ENCODE data around the gene SCN2A.

The SCN2A gene

DNA sequence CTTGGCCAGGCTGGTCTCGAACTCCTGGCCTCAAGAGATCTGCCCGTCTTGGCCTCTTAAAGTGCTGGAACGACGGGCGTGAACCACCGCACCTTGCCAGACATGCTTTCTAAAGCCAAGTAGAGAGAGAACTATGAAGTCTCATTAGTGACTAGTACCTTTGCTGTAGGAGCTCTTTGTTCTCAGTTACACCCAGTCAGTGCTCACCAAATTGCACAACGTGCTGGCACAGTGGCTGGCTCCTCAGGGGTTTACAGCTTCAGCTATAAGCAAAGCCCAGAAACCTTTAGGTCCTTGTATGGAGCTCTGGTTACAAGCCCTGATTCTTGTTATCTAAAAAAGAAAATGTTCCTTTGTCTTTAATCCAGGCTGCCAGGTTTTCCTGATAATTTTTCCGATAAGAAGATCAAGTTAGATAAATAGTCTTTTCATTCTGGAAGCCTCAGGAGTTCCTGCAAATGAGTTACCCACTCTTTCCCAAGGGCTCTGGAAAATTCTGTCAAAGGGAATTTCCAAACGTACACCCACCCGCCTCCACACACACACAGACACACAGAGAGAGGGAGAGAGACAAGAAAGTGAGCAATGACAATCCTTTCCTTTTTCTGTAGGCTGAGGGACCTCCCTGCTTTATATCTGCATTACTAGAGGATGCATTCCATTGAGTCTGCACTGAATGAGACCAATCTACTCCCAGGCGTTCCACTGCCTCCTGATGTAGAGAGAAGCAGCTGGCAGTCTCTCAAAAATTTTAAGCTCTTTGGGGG is 130.1 kb downstream of the SCN2A start:
- no peaks in the 10 kb centered on the region for H3K27me3 ChIP-seq (ENCODE audit: insufficient read depth, insufficient read length)

DNA sequence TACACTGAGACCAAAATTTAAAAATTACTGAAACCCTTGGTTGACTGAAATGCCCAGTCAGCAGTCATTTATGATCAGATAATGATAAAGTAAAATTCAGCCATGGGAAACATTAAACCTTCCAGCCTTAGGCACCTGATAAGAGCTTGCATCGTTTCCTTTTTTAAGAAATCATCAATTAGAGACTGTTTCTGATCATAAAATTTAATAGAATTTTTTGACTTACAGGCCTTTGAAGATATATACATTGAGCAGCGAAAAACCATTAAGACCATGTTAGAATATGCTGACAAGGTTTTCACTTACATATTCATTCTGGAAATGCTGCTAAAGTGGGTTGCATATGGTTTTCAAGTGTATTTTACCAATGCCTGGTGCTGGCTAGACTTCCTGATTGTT is 130.7 kb downstream of the SCN2A start:
- Histone ChIP-seq H3K9ac (ENCODE audit: insufficient read length, low read depth) (no peak overlapping the region), H3K4me3 (ENCODE audit: insufficient read length, low read depth) (no peak overlapping the region), H3K9me3 (ENCODE audit: insufficient read depth, low read length) (no peaks in the 10 kb centered on the region), H3K36me3 (ENCODE audit: insufficient read depth, insufficient read length, low read length) (no peaks in the 10 kb centered on the region), H3K27me3 (ENCODE audit: insufficient read depth, insufficient read length) (no peaks in the 10 kb centered on the region), H3K4me1 (ENCODE audit: insufficient read depth, insufficient read length) (no peaks in the 10 kb centered on the region)
- no peak for DNase-seq (ENCODE audit: low read depth, low spot score)
- TF ChIP-seq ZNF274 (IDR thresholded peaks at IDR 0.05; ENCODE audit: low read depth, low read length) (no peak), SUZ12 (IDR thresholded peaks at IDR 0.05; ENCODE audit: extremely low read depth, insufficient read depth, insufficient read length) (no peak), YY1 (IDR thresholded peaks at IDR 0.05; ENCODE audit: insufficient read depth, insufficient read length) (no peak)

More for the DNA sequence above, 130.1 kb downstream of the SCN2A start:
- no peak overlapping the region for H3K9ac ChIP-seq (ENCODE audit: insufficient read length, low read depth)
- H3K9me3 ChIP-seq (ENCODE audit: insufficient read depth, low read length) = no peaks in the 10 kb centered on the region
- no peak for TF ChIP-seq ZNF274 (IDR thresholded peaks at IDR 0.05; ENCODE audit: low read depth, low read length)
- no peak for TF ChIP-seq SUZ12 (IDR thresholded peaks at IDR 0.05; ENCODE audit: extremely low read depth, insufficient read depth, insufficient read length)
- TF ChIP-seq YY1 (IDR thresholded peaks at IDR 0.05; ENCODE audit: insufficient read depth, insufficient read length) = no peak
- H3K36me3 ChIP-seq (ENCODE audit: insufficient read depth, insufficient read length, low read length) = no peaks in the 10 kb centered on the region
- peak; percentile 27 for DNase-seq (ENCODE audit: low read depth, low spot score)
- H3K4me3 ChIP-seq (ENCODE audit: insufficient read length, low read depth) = no peak overlapping the region
- H3K4me1 ChIP-seq (ENCODE audit: insufficient read depth, insufficient read length) = no peaks in the 10 kb centered on the region

GRCh38 chr2:165371356-165371755 is 132.1 kb downstream of the SCN2A start:
- no peak overlapping the region for H3K9ac ChIP-seq (ENCODE audit: insufficient read length, low read depth)
- H3K27me3 ChIP-seq (ENCODE audit: insufficient read depth, insufficient read length) = no peaks in the 10 kb centered on the region
- no peaks in the 10 kb centered on the region for H3K36me3 ChIP-seq (ENCODE audit: insufficient read depth, insufficient read length, low read length)
- H3K4me1 ChIP-seq (ENCODE audit: insufficient read depth, insufficient read length) = no peaks in the 10 kb centered on the region
- no peaks in the 10 kb centered on the region for H3K9me3 ChIP-seq (ENCODE audit: insufficient read depth, low read length)
- TF ChIP-seq SUZ12 (IDR thresholded peaks at IDR 0.05; ENCODE audit: extremely low read depth, insufficient read depth, insufficient read length) (no peak), ZNF274 (IDR thresholded peaks at IDR 0.05; ENCODE audit: low read depth, low read length) (no peak), YY1 (IDR thresholded peaks at IDR 0.05; ENCODE audit: insufficient read depth, insufficient read length) (no peak)
- no peak for DNase-seq (ENCODE audit: low read depth, low spot score)
- H3K4me3 ChIP-seq (ENCODE audit: insufficient read length, low read depth) = no peak overlapping the region

GRCh38 chr2:165373278-165374010 is 134.2 kb downstream of the SCN2A start:
- Histone ChIP-seq H3K9ac (ENCODE audit: insufficient read length, low read depth) (no peak overlapping the region), H3K9me3 (ENCODE audit: insufficient read depth, low read length) (no peaks in the 10 kb centered on the region), H3K4me3 (ENCODE audit: insufficient read length, low read depth) (no peak overlapping the region), H3K36me3 (ENCODE audit: insufficient read depth, insufficient read length, low read length) (no peaks in the 10 kb centered on the region), H3K4me1 (ENCODE audit: insufficient read depth, insufficient read length) (no peaks in the 10 kb centered on the region), H3K27me3 (ENCODE audit: insufficient read depth, insufficient read length) (no peaks in the 10 kb centered on the region)
- TF ChIP-seq ZNF274 (IDR thresholded peaks at IDR 0.05; ENCODE audit: low read depth, low read length) (no peak), SUZ12 (IDR thresholded peaks at IDR 0.05; ENCODE audit: extremely low read depth, insufficient read depth, insufficient read length) (no peak), YY1 (IDR thresholded peaks at IDR 0.05; ENCODE audit: insufficient read depth, insufficient read length) (no peak)
- no peak for DNase-seq (ENCODE audit: low read depth, low spot score)

DNA sequence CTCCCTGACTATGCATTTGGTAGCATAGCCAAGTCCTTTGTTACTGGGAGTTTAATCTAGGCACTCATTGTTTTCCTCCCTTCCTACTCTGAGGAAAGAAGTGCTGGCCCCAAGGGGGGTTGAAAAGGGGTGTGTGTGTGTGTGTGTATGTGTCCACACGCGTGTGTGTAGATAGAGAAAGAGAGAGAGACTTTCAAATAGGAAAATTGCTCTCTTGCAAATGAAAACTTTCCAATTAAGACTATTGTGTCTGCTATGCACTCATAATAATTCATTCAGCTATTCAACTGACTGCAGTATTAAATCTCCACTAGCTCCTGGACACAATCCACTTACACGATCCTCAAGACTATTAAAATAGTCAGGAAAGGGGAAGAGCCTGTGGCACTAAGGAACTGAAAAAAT is 137.4 kb downstream of the SCN2A start:
- TF ChIP-seq SUZ12 (IDR thresholded peaks at IDR 0.05; ENCODE audit: extremely low read depth, insufficient read depth, insufficient read length) (no peak), ZNF274 (IDR thresholded peaks at IDR 0.05; ENCODE audit: low read depth, low read length) (no peak), YY1 (IDR thresholded peaks at IDR 0.05; ENCODE audit: insufficient read depth, insufficient read length) (no peak)
- Histone ChIP-seq H3K27me3 (ENCODE audit: insufficient read depth, insufficient read length) (no peaks in the 10 kb centered on the region), H3K4me1 (ENCODE audit: insufficient read depth, insufficient read length) (no peaks in the 10 kb centered on the region), H3K4me3 (ENCODE audit: insufficient read length, low read depth) (no peak overlapping the region), H3K36me3 (ENCODE audit: insufficient read depth, insufficient read length, low read length) (no peaks in the 10 kb centered on the region), H3K9me3 (ENCODE audit: insufficient read depth, low read length) (no peaks in the 10 kb centered on the region), H3K9ac (ENCODE audit: insufficient read length, low read depth) (no peak overlapping the region)
- no peak for DNase-seq (ENCODE audit: low read depth, low spot score)

GRCh38 chr2:165382362-165382761 is 143.1 kb downstream of the SCN2A start:
- no peaks in the 10 kb centered on the region for H3K27me3 ChIP-seq (ENCODE audit: insufficient read depth, insufficient read length)
- H3K4me1 ChIP-seq (ENCODE audit: insufficient read depth, insufficient read length) = no peaks in the 10 kb centered on the region
- no peaks in the 10 kb centered on the region for H3K36me3 ChIP-seq (ENCODE audit: insufficient read depth, insufficient read length, low read length)
- no peak for TF ChIP-seq SUZ12 (IDR thresholded peaks at IDR 0.05; ENCODE audit: extremely low read depth, insufficient read depth, insufficient read length)
- no peak for TF ChIP-seq ZNF274 (IDR thresholded peaks at IDR 0.05; ENCODE audit: low read depth, low read length)
- TF ChIP-seq YY1 (IDR thresholded peaks at IDR 0.05; ENCODE audit: insufficient read depth, insufficient read length) = no peak
- H3K4me3 ChIP-seq (ENCODE audit: insufficient read length, low read depth) = no peak overlapping the region
- no peaks in the 10 kb centered on the region for H3K9me3 ChIP-seq (ENCODE audit: insufficient read depth, low read length)
- no peak overlapping the region for H3K9ac ChIP-seq (ENCODE audit: insufficient read length, low read depth)
- no peak for DNase-seq (ENCODE audit: low read depth, low spot score)

- no peaks in the 10 kb centered on the region for H3K9me3 ChIP-seq (ENCODE audit: insufficient read depth, low read length)
- H3K27me3 ChIP-seq (ENCODE audit: insufficient read depth, insufficient read length) = no peaks in the 10 kb centered on the region
- TF ChIP-seq ZNF274 (IDR thresholded peaks at IDR 0.05; ENCODE audit: low read depth, low read length) (no peak), YY1 (IDR thresholded peaks at IDR 0.05; ENCODE audit: insufficient read depth, insufficient read length) (no peak), SUZ12 (IDR thresholded peaks at IDR 0.05; ENCODE audit: extremely low read depth, insufficient read depth, insufficient read length) (no peak)
- no peaks in the 10 kb centered on the region for H3K36me3 ChIP-seq (ENCODE audit: insufficient read depth, insufficient read length, low read length)
- no peak overlapping the region for H3K9ac ChIP-seq (ENCODE audit: insufficient read length, low read depth)
- no peak overlapping the region for H3K4me3 ChIP-seq (ENCODE audit: insufficient read length, low read depth)
- no peak for DNase-seq (ENCODE audit: low read depth, low spot score)
- no peaks in the 10 kb centered on the region for H3K4me1 ChIP-seq (ENCODE audit: insufficient read depth, insufficient read length)
Observed at GRCh38 chr2:165390875-165391274, 151.7 kb downstream of the SCN2A start.
